Activated T-cell treated with anti-CD3 and anti-CD28 coated beads, Interleukin-2, amount 50 U/mL, for 72 hours (primary cell): Measurements from ENCODE around the gene TNRC6C. TPM values are rescaled to one million over a fixed set of nuclear protein-coding genes. Genes with fewer than 3 reads are reported as not detected.
A peak's percentile ranks its signal among the peaks of the same experiment; 100 is the strongest.

Experiments
- ATAC-seq, 2 donors: fragments of 150-1000 bp; cut with Tn5 transposase; replicated peaks in 1 of 2; 2 replicates each; pipeline ENCODE4 v1.10.0; 2021; ENCODE audit warnings: moderate library complexity in 2 of 2, mild to moderate bottlenecking in 1 of 2
- DNase-seq, 2 donors: peaks; one replicate each; pipeline ENCODE4 v3.0.0; 2021 to 2022; ENCODE audit warnings: mixed read lengths in 1 of 2
- H3K27ac Mint-ChIP-seq: one replicate; pipeline ENCODE4 v1.8.0; 2022; ENCODE audit warnings: mild to moderate bottlenecking, moderate library complexity, mixed read lengths
- H3K27me3 Mint-ChIP-seq: one replicate; pipeline ENCODE4 v1.8.0; 2022; ENCODE audit warnings: low read depth, mixed read lengths
- H3K36me3 Mint-ChIP-seq, 2 donors: one replicate each; pipeline ENCODE4 v1.8.0; 2022; ENCODE audit warnings: mixed read lengths in 2 of 2, mild to moderate bottlenecking in 1 of 2; ENCODE audit not compliant: insufficient read depth in 2 of 2
- H3K4me1 Mint-ChIP-seq: one replicate; pipeline ENCODE4 v1.8.0; 2022; ENCODE audit warnings: low read depth, mixed read lengths
- H3K4me3 Mint-ChIP-seq, 2 donors: one replicate each; pipeline ENCODE4 v1.8.0; 2022; ENCODE audit warnings: mild to moderate bottlenecking in 2 of 2, mixed read lengths in 2 of 2, moderate library complexity in 2 of 2
- H3K9me3 Mint-ChIP-seq, 2 donors: one replicate each; pipeline ENCODE4 v1.8.0; 2022; ENCODE audit warnings: mixed read lengths in 2 of 2
- total RNA-seq, 2 donors: library from RNA; stranded (reverse); gene quantifications; one replicate each; pipeline ENCODE4 v1.2.3, GENCODE V29; 2022

Gene TNRC6C
- total RNA-seq, 2 donors from 2014 or later = 26.5 to 30.5 TPM

- ATAC-seq = no peak
- H3K27ac Mint-ChIP-seq = no peak overlapping the region
- H3K4me1 Mint-ChIP-seq = no peaks in the 10 kb centered on the region
- H3K36me3 Mint-ChIP-seq = no peaks in the 10 kb centered on the region
- no peaks in the 10 kb centered on the region for H3K9me3 Mint-ChIP-seq
- DNase-seq = no peak
- no peak overlapping the region for H3K4me3 Mint-ChIP-seq
- no peaks in the 10 kb centered on the region for H3K27me3 Mint-ChIP-seq
Measured at GRCh38 chr17:77941004-77941403, 17.5 kb upstream of the TNRC6C start.

GRCh38 chr17:77942112-77942988, 16.2 kb upstream of the TNRC6C start:
- no peak overlapping the region for H3K27ac Mint-ChIP-seq
- no peaks in the 10 kb centered on the region for H3K9me3 Mint-ChIP-seq
- ATAC-seq (no peak), DNase-seq (no peak)
- no peaks in the 10 kb centered on the region for H3K36me3 Mint-ChIP-seq
- H3K27me3 Mint-ChIP-seq = no peaks in the 10 kb centered on the region
- no peaks in the 10 kb centered on the region for H3K4me1 Mint-ChIP-seq
- no peak overlapping the region for H3K4me3 Mint-ChIP-seq

GRCh38 chr17:77943971-77944370, 14.5 kb upstream of the TNRC6C start:
- no peak overlapping the region for H3K4me3 Mint-ChIP-seq
- no peaks in the 10 kb centered on the region for H3K4me1 Mint-ChIP-seq

GRCh38 chr17:77944390-77945222, 13.9 kb upstream of the TNRC6C start:
- H3K4me3 Mint-ChIP-seq = no peak overlapping the region
- H3K27me3 Mint-ChIP-seq = no peaks in the 10 kb centered on the region
- ATAC-seq (no peak), DNase-seq (no peak)
- H3K27ac Mint-ChIP-seq = no peak overlapping the region
- H3K9me3 Mint-ChIP-seq = no peaks in the 10 kb centered on the region
- H3K36me3 Mint-ChIP-seq = no peaks in the 10 kb centered on the region
- H3K4me1 Mint-ChIP-seq = no peaks in the 10 kb centered on the region

More at GRCh38 chr17:77943971-77944370, 14.5 kb upstream of the TNRC6C start:
- H3K36me3 Mint-ChIP-seq = no peaks in the 10 kb centered on the region
- no peak overlapping the region for H3K27ac Mint-ChIP-seq
- H3K9me3 Mint-ChIP-seq = no peaks in the 10 kb centered on the region
- ATAC-seq (no peak), DNase-seq (no peak)
- H3K27me3 Mint-ChIP-seq = no peaks in the 10 kb centered on the region

- no peaks in the 10 kb centered on the region for H3K9me3 Mint-ChIP-seq
- H3K36me3 Mint-ChIP-seq = no peaks in the 10 kb centered on the region
- H3K4me1 Mint-ChIP-seq = no peaks in the 10 kb centered on the region
- H3K27me3 Mint-ChIP-seq = no peaks in the 10 kb centered on the region
- H3K4me3 Mint-ChIP-seq = no peak overlapping the region
- DNase-seq (no peak), ATAC-seq (no peak)
- H3K27ac Mint-ChIP-seq = no peak overlapping the region
Measured at GRCh38 chr17:77946900-77947645, 11.4 kb upstream of the TNRC6C start.

GRCh38 chr17:77948690-77949114, 9.8 kb upstream of the TNRC6C start:
- Mint-ChIP-seq H3K4me3 (no peak overlapping the region), H3K36me3 (no peaks in the 10 kb centered on the region), H3K27ac (no peak overlapping the region), H3K9me3 (no peaks in the 10 kb centered on the region), H3K4me1 (peaks cover 6% of the 10 kb centered on the region), H3K27me3 (no peaks in the 10 kb centered on the region)
- ATAC-seq (no peak), DNase-seq (no peak)

GRCh38 chr17:77951123-77951522, 7.4 kb upstream of the TNRC6C start:
- DNase-seq (no peak), ATAC-seq (no peak)
- no peaks in the 10 kb centered on the region for H3K9me3 Mint-ChIP-seq
- H3K27me3 Mint-ChIP-seq = peaks cover 5% of the 10 kb centered on the region
- no peak overlapping the region for H3K27ac Mint-ChIP-seq
- no peak overlapping the region for H3K4me3 Mint-ChIP-seq
- peaks cover 6% of the 10 kb centered on the region for H3K4me1 Mint-ChIP-seq
- no peaks in the 10 kb centered on the region for H3K36me3 Mint-ChIP-seq

- Mint-ChIP-seq H3K4me3 (no peak overlapping the region), H3K27me3 (peaks cover 14% of the 10 kb centered on the region), H3K9me3 (no peaks in the 10 kb centered on the region), H3K27ac (no peak overlapping the region), H3K36me3 (peaks cover 0 to 1% of the 10 kb centered on the region in 2 donors), H3K4me1 (peaks cover 16% of the 10 kb centered on the region)
- DNase-seq (no peak), ATAC-seq (no peak)
Measured at GRCh38 chr17:77952368-77952767, 6.1 kb upstream of the TNRC6C start.

GRCh38 chr17:77957235-77957856, 1.2 kb upstream of the TNRC6C start:
- peak in 1 of 2 donors; percentile 7 for DNase-seq
- Mint-ChIP-seq H3K27me3 (peaks cover 14% of the 10 kb centered on the region), H3K27ac (peak overlapping the region; percentile 95), H3K9me3 (no peaks in the 10 kb centered on the region), H3K4me3 (peak overlapping the region; percentile 95 to 97), H3K36me3 (peaks cover 5 to 6% of the 10 kb centered on the region in 2 donors), H3K4me1 (peaks cover 42% of the 10 kb centered on the region)
- ATAC-seq = no peak

GRCh38 chr17:77958716-77959125, 218 bp downstream of the TNRC6C start:
- peaks cover 14% of the 10 kb centered on the region for H3K27me3 Mint-ChIP-seq
- DNase-seq (peak; percentile 49 to 64), ATAC-seq (no peak)

GRCh38 chr17:77959126-77959925, 823 bp downstream of the TNRC6C start:
- peak overlapping the region; percentile 91 to 97 for H3K4me3 Mint-ChIP-seq
- DNase-seq (peak; percentile 37 to 49), ATAC-seq (peak; percentile 4)
- peaks cover 5 to 6% of the 10 kb centered on the region in 2 donors for H3K36me3 Mint-ChIP-seq
- peak overlapping the region; percentile 83 for H3K27ac Mint-ChIP-seq
- H3K27me3 Mint-ChIP-seq = peaks cover 14% of the 10 kb centered on the region
- peaks cover 58% of the 10 kb centered on the region for H3K4me1 Mint-ChIP-seq
- no peaks in the 10 kb centered on the region for H3K9me3 Mint-ChIP-seq

More at GRCh38 chr17:77958716-77959125, 218 bp downstream of the TNRC6C start:
- Mint-ChIP-seq H3K27ac (no peak overlapping the region), H3K4me3 (peak overlapping the region; percentile 56 to 97), H3K4me1 (peaks cover 52% of the 10 kb centered on the region), H3K36me3 (peaks cover 5 to 6% of the 10 kb centered on the region in 2 donors), H3K9me3 (no peaks in the 10 kb centered on the region)
